Measurements from ENCODE around the gene CTNND2. TPM values are rescaled to one million over a fixed set of nuclear protein-coding genes. Genes with fewer than 3 reads are reported as not detected.
"Not testable (repeated sequence)": the region's sequence is repeated elsewhere in the genome, so short reads cannot be mapped to it uniquely, and the experiment has no call there.

CTNND2 gene
- total RNA-seq, 4 donors from 2014 or later, result 0.04 TPM; not detected in 3

- intact Hi-C loops (cut with DNase I; ENCODE audit: low total_unique reads) (no loop called here), in situ Hi-C loops (cut with MboI; ENCODE audit: low sequenced_read_pairs in 4 of 4) (no loop called here)
- Histone ChIP-seq H3K9me3 (no peaks in the 10 kb centered on the region), H3K27me3 (no peaks in the 10 kb centered on the region), H3K4me1 (no peaks in the 10 kb centered on the region), H3K36me3 (no peaks in the 10 kb centered on the region), H3K27ac (no peak overlapping the region), H3K4me3 (no peak overlapping the region)
- DNase-seq (no peak), ATAC-seq (no peak)
- TF ChIP-seq POLR2A (IDR thresholded peaks at IDR 0.05), result no peak
- TF ChIP-seq CTCF (IDR thresholded peaks at IDR 0.05 in 4 of 5, conservative IDR thresholded peaks at IDR 0.05 in 1 of 5), result no peak
Measured at GRCh38 chr5:11619339-11620024, 284.8 kb downstream of the CTNND2 start.

DNA sequence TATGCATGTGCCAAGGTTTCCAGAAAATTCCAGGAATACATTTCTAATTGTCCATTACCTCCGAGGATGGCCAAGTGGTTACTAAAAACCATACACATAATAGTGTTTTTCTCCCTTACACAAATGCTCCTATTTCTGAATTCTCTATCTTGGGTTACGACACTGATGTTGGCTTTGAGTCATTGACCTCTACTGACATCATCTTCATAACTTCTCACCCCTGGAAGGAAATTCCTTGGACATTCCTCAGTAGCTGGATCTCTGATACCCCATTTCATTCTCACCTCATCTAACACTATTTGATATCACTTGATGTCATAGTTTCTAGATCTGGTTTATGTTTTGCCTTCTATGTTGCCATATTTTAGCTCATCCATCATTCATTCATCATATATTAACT is 287.2 kb downstream of the CTNND2 start:
- no peaks in the 10 kb centered on the region for H3K9me3 ChIP-seq
- TF ChIP-seq POLR2A (IDR thresholded peaks at IDR 0.05), result no peak
- no peak for TF ChIP-seq CTCF (IDR thresholded peaks at IDR 0.05 in 4 of 5, conservative IDR thresholded peaks at IDR 0.05 in 1 of 5)
- no peak for ATAC-seq
- no peak overlapping the region for H3K27ac ChIP-seq
- in situ Hi-C loops (cut with MboI; ENCODE audit: low sequenced_read_pairs in 4 of 4), result no loop called here
- no peaks in the 10 kb centered on the region for H3K36me3 ChIP-seq
- no peak for DNase-seq
- intact Hi-C loops (cut with DNase I; ENCODE audit: low total_unique reads), result no loop called here
- no peak overlapping the region for H3K4me3 ChIP-seq
- no peaks in the 10 kb centered on the region for H3K27me3 ChIP-seq
- H3K4me1 ChIP-seq, result no peaks in the 10 kb centered on the region

DNA sequence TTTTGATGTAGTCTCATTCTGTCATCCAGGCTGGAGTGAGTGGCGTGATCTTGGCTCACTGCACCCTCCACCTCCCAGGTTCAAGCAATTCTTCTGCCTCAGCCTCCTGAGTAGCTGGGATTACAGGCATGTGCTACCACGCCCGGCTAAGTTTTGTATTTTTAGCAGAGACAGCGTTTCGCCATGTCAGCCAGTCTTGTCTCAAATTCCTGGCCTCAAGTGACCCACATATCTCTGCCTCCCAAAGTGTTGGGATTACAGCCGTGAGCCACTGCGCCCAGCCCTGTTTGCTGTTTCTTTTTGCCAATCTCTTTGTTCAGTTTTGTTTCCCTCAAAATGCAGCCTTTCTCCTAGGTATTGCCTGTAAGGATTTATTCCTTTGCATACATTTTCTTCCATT is 287.6 kb downstream of the CTNND2 start:
- DNase-seq (peak in 1 of 2 donors; percentile 14), ATAC-seq (peak in 1 of 2 donors; percentile 42)
- H3K4me3 ChIP-seq; H3K36me3 ChIP-seq; H3K9me3 ChIP-seq; H3K27ac ChIP-seq; H3K27me3 ChIP-seq; H3K4me1 ChIP-seq; intact Hi-C loops (cut with DNase I; ENCODE audit: low total_unique reads); in situ Hi-C loops (cut with MboI; ENCODE audit: low sequenced_read_pairs in 4 of 4): not testable (repeated sequence)

GRCh38 chr5:11611011-11611410 is 293.2 kb downstream of the CTNND2 start:
- TF ChIP-seq POLR2A (IDR thresholded peaks at IDR 0.05), result no peak
- no peak for TF ChIP-seq CTCF (IDR thresholded peaks at IDR 0.05 in 4 of 5, conservative IDR thresholded peaks at IDR 0.05 in 1 of 5)
- in situ Hi-C loops (cut with MboI; ENCODE audit: low sequenced_read_pairs in 4 of 4) (no loop called here), intact Hi-C loops (cut with DNase I; ENCODE audit: low total_unique reads) (no loop called here)
- ATAC-seq, result no peak
- H3K9me3 ChIP-seq, result no peaks in the 10 kb centered on the region
- DNase-seq, result no peak
- H3K4me3 ChIP-seq, result no peak overlapping the region
- no peaks in the 10 kb centered on the region for H3K27me3 ChIP-seq
- H3K4me1 ChIP-seq, result no peaks in the 10 kb centered on the region
- no peak overlapping the region for H3K27ac ChIP-seq
- H3K36me3 ChIP-seq, result no peaks in the 10 kb centered on the region

DNA sequence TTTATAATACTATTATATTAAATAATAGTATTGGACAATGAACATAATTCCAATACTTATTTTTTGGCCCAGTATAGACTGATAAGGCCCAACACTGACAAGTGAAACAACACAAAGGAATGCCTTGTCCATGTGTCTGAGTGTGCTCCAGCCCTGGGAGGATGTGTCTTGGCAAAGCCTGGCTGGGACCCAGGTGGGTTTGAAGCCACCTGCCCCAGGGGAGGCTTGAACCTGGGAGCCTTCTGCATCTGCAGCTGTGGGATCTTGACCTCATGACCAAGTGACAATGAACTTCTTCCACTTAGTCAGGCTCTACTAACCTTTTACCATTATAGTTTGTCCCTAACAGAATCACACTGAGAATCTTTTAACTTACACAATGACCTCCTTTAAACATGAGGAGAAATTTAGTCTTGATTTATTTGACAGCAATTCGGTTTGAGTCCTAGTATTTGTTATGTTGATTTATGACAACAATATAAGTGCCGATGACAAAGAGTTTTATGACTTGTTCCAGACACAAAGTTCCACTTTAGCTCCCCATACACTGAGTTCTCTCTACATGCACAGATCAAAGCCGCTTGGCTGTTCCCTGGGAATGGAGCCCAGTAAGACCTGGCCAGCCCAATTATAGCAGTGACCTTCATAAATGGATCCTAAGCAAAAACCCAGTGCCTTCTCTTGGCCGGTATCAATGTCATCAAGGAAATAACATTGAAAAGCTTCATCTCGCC is 294.5 kb downstream of the CTNND2 start:
- DNase-seq, result no peak

More for the DNA sequence above, 294.5 kb downstream of the CTNND2 start:
- in situ Hi-C loops (cut with MboI; ENCODE audit: low sequenced_read_pairs in 4 of 4), result no loop called here
- Histone ChIP-seq H3K4me1 (no peaks in the 10 kb centered on the region), H3K27me3 (no peaks in the 10 kb centered on the region), H3K27ac (no peak overlapping the region), H3K4me3 (no peak overlapping the region), H3K9me3 (no peaks in the 10 kb centered on the region), H3K36me3 (no peaks in the 10 kb centered on the region)
- peak in 1 of 2 donors; percentile 42 for ATAC-seq
- no peak for TF ChIP-seq CTCF (IDR thresholded peaks at IDR 0.05 in 4 of 5, conservative IDR thresholded peaks at IDR 0.05 in 1 of 5)
- TF ChIP-seq POLR2A (IDR thresholded peaks at IDR 0.05), result no peak
- intact Hi-C loops (cut with DNase I; ENCODE audit: low total_unique reads), result no loop called here
